GM10847 (cell line): ENCODE results near the gene IQGAP2.

ENCODE experiments used
- POLR2A ChIP-seq: IDR thresholded peaks from 2 replicates; pipeline ENCODE4 v1.6.1; 2011; ENCODE audit not compliant: insufficient read length; ENCODE audit errors: extremely low read depth

Gene IQGAP2

DNA sequence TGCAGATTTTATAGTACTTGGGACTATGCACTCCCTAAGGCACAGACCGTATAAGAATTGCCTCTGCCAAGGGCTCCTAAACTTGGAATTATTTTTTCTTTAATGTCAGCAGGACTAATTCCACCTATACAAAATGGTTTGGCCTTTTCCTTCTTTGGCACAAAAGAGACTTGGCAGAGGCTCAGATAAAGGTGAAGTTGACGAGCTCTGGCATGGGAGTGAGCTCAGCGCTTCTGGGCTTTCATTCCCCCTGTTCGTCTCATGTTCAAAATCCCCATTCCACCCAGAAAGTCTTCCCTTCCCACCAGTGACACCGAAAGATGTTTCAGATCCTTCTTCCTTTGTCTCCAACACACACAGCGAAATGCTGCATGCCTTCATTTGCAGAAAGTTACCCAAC, 158.9 kb downstream of the IQGAP2 start:
- no peak for TF ChIP-seq POLR2A

DNA sequence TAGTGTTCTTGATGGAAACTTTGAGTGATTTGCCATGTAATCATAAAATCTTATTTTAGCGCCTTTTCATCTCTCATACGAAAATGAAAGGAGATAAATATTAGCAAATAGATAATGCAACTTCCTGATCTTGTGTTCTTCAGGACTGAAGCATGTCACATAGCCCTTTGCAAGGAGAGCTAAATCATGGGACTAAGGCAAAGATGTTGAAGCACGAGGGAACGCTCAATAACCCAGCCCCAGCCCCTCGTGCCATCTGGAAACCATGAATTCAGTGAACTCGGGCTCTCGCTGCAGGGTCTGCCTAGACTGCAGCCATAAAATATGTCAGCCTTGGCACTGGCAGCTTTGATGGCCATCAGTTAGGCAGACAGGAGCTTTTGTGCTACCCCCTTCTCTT, 161.9 kb downstream of the IQGAP2 start:
- TF ChIP-seq POLR2A: no peak

GRCh38 chr5:76570153-76570552, 167.1 kb downstream of the IQGAP2 start:
- no peak for TF ChIP-seq POLR2A

GRCh38 chr5:76571559-76571958, 168.5 kb downstream of the IQGAP2 start:
- TF ChIP-seq POLR2A: no peak

- TF ChIP-seq POLR2A: no peak
These were observed 173.4 kb downstream of the IQGAP2 start for GRCh38 chr5:76576450-76576849.

DNA sequence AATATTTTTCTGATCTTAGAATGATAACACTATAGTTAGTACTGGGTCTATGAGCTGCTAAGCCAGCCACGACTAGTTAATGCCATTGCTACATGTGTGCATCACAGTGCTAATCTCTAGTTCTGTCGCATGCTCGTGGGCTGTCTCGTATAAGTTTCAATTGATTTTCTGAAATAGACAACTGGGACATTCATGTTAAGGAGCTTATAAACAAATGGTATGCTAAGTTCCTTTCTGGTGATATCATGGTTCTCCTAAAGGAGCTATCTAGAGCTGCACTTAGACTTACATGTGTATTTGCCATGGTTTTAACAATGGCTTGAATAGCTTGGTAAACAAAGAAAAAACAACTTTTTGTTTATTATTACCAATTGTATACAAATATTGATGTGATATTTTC, 173.9 kb downstream of the IQGAP2 start:
- TF ChIP-seq POLR2A: no peak

DNA sequence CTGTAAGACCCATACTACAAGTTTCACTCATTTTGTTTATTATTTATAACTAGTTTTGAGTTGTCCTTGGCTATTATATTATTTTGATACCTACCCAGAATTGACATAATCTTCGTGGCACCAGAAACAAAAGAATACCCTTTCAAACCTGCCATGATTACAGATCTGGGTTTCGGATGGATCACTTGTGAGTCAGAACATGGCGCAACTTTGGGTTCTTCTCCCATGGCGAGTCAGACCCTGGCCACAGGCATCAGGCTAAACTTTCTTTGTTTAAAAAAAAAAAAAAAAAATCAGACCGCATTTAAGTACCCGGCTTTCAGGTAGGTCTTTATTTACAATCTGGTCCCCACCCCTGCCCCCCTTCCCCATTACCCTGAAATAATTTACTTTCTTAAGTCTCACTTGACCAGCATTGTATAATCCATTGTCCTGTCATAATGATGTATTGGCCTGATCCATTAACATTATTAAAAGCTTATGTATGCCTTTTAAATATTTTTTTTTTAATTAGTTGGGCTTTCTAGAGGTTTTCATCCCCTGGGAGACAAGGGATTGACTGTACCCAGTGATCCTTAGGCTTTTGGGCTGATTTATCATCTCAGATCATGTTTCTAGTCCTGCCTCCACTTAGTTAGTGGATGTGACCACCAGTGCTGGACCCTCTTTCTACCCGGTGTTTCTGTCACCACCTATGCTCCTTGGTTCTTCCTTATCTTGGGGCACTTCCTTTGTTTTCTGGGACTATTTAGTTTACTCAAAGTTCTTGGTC, 176.3 kb downstream of the IQGAP2 start:
- no peak for TF ChIP-seq POLR2A

GRCh38 chr5:76580981-76581380, 177.9 kb downstream of the IQGAP2 start:
- no peak for TF ChIP-seq POLR2A

DNA sequence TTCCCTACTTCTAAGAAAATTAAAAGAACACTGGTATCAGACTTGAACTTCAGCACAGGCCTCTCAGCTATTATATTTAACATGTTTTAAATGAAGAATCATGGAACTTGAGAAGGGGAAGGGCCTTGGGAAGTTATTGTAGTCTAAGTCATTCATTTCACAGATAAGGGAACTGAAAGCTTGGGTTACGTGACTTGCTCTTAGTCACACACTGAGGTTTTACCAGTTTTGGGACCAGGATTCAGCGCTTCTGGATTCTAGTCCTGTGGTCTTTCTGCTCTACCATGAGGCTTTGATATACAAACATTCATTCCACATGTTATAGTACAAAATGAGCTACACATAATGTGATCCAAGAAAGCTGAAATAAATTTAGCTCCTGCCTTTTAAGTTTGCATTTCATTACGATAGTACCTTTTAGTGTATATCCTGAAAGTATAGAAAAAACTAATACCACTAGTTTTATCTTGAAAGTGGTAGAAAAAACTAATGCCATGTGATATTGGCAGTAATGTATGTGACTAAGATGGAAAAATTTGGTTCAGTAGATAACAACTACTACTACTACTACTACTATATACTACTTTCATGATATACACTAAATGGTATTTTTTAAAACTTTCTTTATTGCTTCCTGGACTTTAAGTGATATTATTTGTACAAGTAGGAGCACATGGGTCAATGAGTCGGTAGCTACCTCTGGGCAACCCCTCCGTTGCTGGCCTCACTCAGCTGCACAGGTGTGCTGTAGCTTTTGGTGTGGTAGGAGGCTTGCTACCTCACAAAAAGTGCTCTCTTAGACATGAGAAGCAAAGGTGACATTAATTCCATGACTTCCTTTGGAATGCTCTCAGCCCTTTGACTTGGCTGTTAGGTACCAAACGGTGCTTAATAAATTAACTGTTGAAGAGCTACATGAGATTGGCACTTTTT, 179.4 kb downstream of the IQGAP2 start:
- TF ChIP-seq POLR2A: no peak

- no peak for TF ChIP-seq POLR2A
These were observed 180.3 kb downstream of the IQGAP2 start for GRCh38 chr5:76583163-76584047.

GRCh38 chr5:76585783-76586217, 182.7 kb downstream of the IQGAP2 start:
- TF ChIP-seq POLR2A: no peak

- no peak for TF ChIP-seq POLR2A
These were observed 183.4 kb downstream of the IQGAP2 start for GRCh38 chr5:76586531-76586930.

GRCh38 chr5:76590027-76590426, 186.9 kb downstream of the IQGAP2 start:
- TF ChIP-seq POLR2A: no peak

GRCh38 chr5:76591366-76591765, 188.3 kb downstream of the IQGAP2 start:
- no peak for TF ChIP-seq POLR2A

DNA sequence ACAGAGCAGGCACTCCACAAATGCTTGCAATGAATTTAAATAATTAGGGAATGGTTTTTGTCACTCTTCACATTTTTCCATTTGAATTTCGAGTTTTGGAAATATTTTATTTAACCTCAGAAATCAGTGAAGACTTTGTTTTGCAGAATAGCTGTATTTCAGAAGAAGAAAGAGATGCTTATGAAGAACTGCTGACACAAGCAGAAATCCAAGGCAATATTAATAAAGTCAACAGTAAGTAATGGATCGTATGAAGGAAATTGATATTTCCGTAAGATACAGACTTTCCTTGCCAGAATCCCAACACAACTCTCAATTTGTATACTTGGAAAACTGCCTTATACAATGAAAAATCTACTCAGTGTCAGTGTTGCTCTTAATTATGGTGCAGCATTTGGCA, 189.6 kb downstream of the IQGAP2 start:
- no peak for TF ChIP-seq POLR2A
